K562 (cell line): Measurements from ENCODE around the gene BPIFB6. TPM values are rescaled to one million over a fixed set of nuclear protein-coding genes. Genes with fewer than 3 reads are reported as not detected.

Source experiments
- ATF4 ChIP-seq: fragments of 450-650 bp; formaldehyde crosslinking; IDR thresholded peaks from 2 replicates; pipeline ENCODE4 v1.4.0; 2022; ENCODE audit warnings: mild to moderate bottlenecking, moderate library complexity
- BRD9 ChIP-seq: fragments of 450-650 bp; IDR thresholded peaks from 2 replicates; pipeline ENCODE4 v1.6.1; 2018; ENCODE audit warnings: low read depth; ENCODE audit not compliant: partially characterized antibody
- CEBPB ChIP-seq: fragments of 450-650 bp; IDR thresholded peaks from 2 replicates; pipeline ENCODE4 v1.6.1; 2016; ENCODE audit warnings: missing genetic modification characterization, missing compliant biosample characterization
- ETV5 ChIP-seq: sonication (generic); formaldehyde crosslinking; IDR thresholded peaks from 2 replicates; pipeline ENCODE4 v1.4.0; 2020; ENCODE audit warnings: low read depth, mild to moderate bottlenecking, missing genetic modification reagents
- HEY1 ChIP-seq: fragments of 250-450 bp; sonication (Bioruptor Pico); IDR thresholded peaks from 2 replicates; pipeline ENCODE4 v1.5.0; 2020; ENCODE audit warnings: mild to moderate bottlenecking, moderate library complexity, borderline replicate concordance
- PHB2 ChIP-seq: fragments of 450-650 bp; IDR thresholded peaks from 2 replicates; pipeline ENCODE4 v1.6.1; 2017; ENCODE audit warnings: low read depth
- RBBP5 ChIP-seq: fragments of 200-600 bp; sonication (generic); IDR thresholded peaks from 2 replicates; pipeline ENCODE4 v1.6.1; 2012; ENCODE audit warnings: borderline replicate concordance, mild to moderate bottlenecking, low read length, control low read depth, inconsistent platforms; ENCODE audit not compliant: insufficient read depth, poor library complexity, severe bottlenecking
- SETDB1 ChIP-seq: IDR thresholded peaks from one replicate; pipeline ENCODE4 v1.6.1; 2012; ENCODE audit warnings: low read length, control low read depth, inconsistent platforms
- SUPT5H ChIP-seq: fragments of 450-650 bp; IDR thresholded peaks from 2 replicates; pipeline ENCODE4 v1.6.1; 2016
- TAF9B ChIP-seq: fragments of 450-650 bp; IDR thresholded peaks from 2 replicates; pipeline ENCODE4 v1.6.1; 2018; ENCODE audit warnings: mild to moderate bottlenecking; ENCODE audit not compliant: partially characterized antibody
- ZNF23 ChIP-seq: fragments of 250-450 bp; sonication (Bioruptor Pico); IDR thresholded peaks from 2 replicates; pipeline ENCODE4 v1.4.0; 2020; ENCODE audit warnings: mild to moderate bottlenecking
- ZNF79 ChIP-seq: fragments of 250-450 bp; sonication (Bioruptor Pico); IDR thresholded peaks from 2 replicates; pipeline ENCODE4 v1.4.0; 2020; ENCODE audit warnings: low read depth, mild to moderate bottlenecking, moderate library complexity
- polyA plus RNA-seq, 8 experiments: library from polyadenylated mRNA; depleted of rRNA in 4 of 8; stranded (reverse) in 5 of 8; unstranded in 3 of 8; fragments of >200 nt; fragmentation: Nextera tagmentation in 2 of 8; fragmentation: Illumina TruSeq in 1 of 8; extraction: Ambion mirVana in 2 of 8; extraction: Trizol in 1 of 8; gene quantifications; 2 replicates each; pipeline versions ENCODE4 v1.2.1 to v1.2.3, GENCODE V29; 2011 to 2014; ENCODE audit warnings: inconsistent platforms in 1 of 8, missing spikeins in 1 of 8
- total RNA-seq, 7 experiments: library from RNA; depleted of rRNA in 6 of 7; stranded (reverse); fragments of >200 nt in 6 of 7; fragmentation: Illumina TruSeq in 2 of 7; extraction: Trizol in 2 of 7; gene quantifications; 2 replicates each; pipeline versions ENCODE4 v1.2.1 to v1.2.3, GENCODE V29; 2011 to 2021; ENCODE audit warnings: low replicate concordance in 1 of 7
- TF ChIP-seq, protein P1 (sequence below): fragments of 250-450 bp; sonication (Bioruptor Pico); IDR thresholded peaks from 2 replicates; pipeline ENCODE4 v1.5.0; 2021; ENCODE audit warnings: mild to moderate bottlenecking, moderate library complexity
- TF ChIP-seq, protein P2 (sequence below): fragments of 450-650 bp; IDR thresholded peaks from 2 replicates; pipeline ENCODE4 v1.6.1; 2017; ENCODE audit warnings: antibody characterized with exemption, mild to moderate bottlenecking
- TF ChIP-seq, protein P3 (sequence below): fragments of 250-450 bp; sonication (Bioruptor Pico); IDR thresholded peaks from 2 replicates; pipeline ENCODE4 v1.4.0; 2020

The BPIFB6 gene
- total and polyA plus RNA-seq, 9 of the 15 experiments (the other 6 are each of a cell fraction or from before 2014, with no cell fraction given), result not detected

DNA sequence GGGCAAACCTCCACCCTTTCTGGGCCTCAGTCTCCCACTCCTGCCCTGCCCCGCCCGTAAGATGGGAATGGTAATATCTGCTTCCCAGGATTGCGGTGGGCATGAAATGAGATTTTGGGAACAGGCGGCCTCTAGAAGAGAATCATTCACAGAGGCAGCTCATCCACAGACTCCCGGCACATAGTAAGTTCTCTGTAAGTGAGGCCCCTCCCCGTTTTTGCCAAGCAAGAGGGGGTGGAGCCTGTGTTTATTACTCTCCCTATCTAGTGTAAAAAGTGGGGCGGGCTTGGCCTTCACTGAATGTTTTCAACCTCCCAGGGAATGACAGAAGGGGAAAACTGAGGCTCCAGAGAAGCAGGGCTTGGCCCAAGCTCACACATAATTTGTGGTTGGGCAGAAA lies 47.3 kb upstream of the BPIFB6 start (continued):
- TF ChIP-seq, protein P1, sequence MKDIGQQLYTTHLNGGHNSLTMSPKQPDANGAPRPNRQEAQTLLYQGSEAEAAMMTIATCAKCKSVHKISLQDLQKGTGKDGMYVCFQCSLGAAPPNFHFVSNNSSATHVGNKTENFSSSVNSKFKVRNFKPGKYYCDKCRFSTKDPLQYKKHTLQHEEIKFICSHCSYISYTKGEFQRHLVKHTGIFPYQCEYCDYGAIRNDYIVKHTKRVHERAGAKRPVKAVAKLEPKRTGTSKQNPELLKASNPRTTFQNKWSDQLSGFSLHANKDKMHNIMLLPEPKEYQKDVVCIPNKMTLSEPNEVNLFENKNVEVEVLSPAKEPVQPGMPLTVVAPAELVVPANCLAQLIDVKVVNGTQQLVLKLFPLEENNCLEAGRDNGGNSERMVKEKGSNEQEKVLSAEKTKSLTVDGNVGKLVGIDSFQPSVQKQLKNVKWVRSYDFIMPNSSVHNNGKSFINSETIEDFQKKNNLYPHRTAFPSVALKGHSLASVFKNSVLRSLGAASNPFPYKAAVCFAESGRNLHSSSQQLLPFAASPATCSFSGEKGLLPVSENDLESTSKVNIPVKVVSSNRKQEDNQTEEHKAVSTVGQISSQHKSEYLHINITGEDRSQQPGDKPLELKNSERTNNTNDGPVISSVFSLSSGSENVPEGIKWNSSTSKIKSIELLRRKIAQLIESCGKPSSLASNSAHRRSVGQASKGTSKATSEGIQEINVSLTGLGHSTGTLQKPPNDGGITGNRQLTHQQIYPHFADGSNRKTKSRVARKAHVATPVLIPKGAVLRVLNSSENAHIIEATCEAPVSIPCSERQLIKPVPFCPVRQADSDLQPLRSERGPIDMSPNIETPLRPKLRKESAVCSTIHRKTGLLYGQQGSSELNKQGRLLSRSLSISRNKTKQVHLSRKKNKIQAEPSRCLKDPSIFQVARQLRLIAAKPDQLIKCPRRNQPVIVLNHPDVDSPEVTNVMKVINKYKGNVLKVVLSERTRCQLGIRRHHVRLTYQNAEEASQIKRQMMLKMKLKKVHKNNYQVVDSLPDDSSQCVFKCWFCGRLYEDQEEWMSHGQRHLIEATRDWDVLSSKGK (CRISPR knock-in tag), result no peak
- TF ChIP-seq, protein P2, sequence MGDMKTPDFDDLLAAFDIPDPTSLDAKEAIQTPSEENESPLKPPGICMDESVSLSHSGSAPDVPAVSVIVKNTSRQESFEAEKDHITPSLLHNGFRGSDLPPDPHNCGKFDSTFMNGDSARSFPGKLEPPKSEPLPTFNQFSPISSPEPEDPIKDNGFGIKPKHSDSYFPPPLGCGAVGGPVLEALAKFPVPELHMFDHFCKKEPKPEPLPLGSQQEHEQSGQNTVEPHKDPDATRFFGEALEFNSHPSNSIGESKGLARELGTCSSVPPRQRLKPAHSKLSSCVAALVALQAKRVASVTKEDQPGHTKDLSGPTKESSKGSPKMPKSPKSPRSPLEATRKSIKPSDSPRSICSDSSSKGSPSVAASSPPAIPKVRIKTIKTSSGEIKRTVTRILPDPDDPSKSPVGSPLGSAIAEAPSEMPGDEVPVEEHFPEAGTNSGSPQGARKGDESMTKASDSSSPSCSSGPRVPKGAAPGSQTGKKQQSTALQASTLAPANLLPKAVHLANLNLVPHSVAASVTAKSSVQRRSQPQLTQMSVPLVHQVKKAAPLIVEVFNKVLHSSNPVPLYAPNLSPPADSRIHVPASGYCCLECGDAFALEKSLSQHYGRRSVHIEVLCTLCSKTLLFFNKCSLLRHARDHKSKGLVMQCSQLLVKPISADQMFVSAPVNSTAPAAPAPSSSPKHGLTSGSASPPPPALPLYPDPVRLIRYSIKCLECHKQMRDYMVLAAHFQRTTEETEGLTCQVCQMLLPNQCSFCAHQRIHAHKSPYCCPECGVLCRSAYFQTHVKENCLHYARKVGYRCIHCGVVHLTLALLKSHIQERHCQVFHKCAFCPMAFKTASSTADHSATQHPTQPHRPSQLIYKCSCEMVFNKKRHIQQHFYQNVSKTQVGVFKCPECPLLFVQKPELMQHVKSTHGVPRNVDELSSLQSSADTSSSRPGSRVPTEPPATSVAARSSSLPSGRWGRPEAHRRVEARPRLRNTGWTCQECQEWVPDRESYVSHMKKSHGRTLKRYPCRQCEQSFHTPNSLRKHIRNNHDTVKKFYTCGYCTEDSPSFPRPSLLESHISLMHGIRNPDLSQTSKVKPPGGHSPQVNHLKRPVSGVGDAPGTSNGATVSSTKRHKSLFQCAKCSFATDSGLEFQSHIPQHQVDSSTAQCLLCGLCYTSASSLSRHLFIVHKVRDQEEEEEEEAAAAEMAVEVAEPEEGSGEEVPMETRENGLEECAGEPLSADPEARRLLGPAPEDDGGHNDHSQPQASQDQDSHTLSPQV, result no peak
- TF ChIP-seq ZNF79 (no peak), PHB2 (no peak), CEBPB (tag) (no peak), SUPT5H (no peak), ETV5 (CRISPR knock-in tag) (no peak), ATF4 (CRISPR knock-in tag) (no peak), TAF9B (no peak), RBBP5 (no peak), SETDB1 (no peak), BRD9 (no peak), ZNF23 (CRISPR knock-in tag) (no peak), HEY1 (CRISPR knock-in tag) (no peak)
- TF ChIP-seq, protein P3, sequence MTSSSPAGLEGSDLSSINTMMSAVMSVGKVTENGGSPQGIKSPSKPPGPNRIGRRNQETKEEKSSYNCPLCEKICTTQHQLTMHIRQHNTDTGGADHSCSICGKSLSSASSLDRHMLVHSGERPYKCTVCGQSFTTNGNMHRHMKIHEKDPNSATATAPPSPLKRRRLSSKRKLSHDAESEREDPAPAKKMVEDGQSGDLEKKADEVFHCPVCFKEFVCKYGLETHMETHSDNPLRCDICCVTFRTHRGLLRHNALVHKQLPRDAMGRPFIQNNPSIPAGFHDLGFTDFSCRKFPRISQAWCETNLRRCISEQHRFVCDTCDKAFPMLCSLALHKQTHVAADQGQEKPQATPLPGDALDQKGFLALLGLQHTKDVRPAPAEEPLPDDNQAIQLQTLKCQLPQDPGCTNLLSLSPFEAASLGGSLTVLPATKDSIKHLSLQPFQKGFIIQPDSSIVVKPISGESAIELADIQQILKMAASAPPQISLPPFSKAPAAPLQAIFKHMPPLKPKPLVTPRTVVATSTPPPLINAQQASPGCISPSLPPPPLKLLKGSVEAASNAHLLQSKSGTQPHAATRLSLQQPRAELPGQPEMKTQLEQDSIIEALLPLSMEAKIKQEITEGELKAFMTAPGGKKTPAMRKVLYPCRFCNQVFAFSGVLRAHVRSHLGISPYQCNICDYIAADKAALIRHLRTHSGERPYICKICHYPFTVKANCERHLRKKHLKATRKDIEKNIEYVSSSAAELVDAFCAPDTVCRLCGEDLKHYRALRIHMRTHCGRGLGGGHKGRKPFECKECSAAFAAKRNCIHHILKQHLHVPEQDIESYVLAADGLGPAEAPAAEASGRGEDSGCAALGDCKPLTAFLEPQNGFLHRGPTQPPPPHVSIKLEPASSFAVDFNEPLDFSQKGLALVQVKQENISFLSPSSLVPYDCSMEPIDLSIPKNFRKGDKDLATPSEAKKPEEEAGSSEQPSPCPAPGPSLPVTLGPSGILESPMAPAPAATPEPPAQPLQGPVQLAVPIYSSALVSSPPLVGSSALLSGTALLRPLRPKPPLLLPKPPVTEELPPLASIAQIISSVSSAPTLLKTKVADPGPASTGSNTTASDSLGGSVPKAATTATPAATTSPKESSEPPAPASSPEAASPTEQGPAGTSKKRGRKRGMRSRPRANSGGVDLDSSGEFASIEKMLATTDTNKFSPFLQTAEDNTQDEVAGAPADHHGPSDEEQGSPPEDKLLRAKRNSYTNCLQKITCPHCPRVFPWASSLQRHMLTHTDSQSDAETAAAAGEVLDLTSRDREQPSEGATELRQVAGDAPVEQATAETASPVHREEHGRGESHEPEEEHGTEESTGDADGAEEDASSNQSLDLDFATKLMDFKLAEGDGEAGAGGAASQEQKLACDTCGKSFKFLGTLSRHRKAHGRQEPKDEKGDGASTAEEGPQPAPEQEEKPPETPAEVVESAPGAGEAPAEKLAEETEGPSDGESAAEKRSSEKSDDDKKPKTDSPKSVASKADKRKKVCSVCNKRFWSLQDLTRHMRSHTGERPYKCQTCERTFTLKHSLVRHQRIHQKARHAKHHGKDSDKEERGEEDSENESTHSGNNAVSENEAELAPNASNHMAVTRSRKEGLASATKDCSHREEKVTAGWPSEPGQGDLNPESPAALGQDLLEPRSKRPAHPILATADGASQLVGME, result no peak
